ENCODE results near the gene UTS2R.
"Not testable (repeated sequence)": the region's sequence is repeated elsewhere in the genome, so short reads cannot be mapped to it uniquely, and the experiment has no call there.

UTS2R gene

GRCh38 chr17:82354804-82355308 is 16.7 kb upstream of the UTS2R start:
- no peak for DNase-seq (ENCODE audit: low read depth)

GRCh38 chr17:82355770-82356427 is 15.7 kb upstream of the UTS2R start:
- peak; percentile 54 for DNase-seq (ENCODE audit: low read depth)

GRCh38 chr17:82356845-82357355 is 14.7 kb upstream of the UTS2R start:
- DNase-seq (ENCODE audit: low read depth) = no peak

GRCh38 chr17:82357394-82357793 is 14.2 kb upstream of the UTS2R start:
- no peak for DNase-seq (ENCODE audit: low read depth)

- no peak for DNase-seq (ENCODE audit: low read depth)
These were observed 12.9 kb upstream of the UTS2R start, which contains the start of gene TEX19 for GRCh38 chr17:82358465-82359350. Gene TEX19 (plus strand): TSS chr17:82359247. CDS start chr17:82362151, 2,904 bp downstream.

GRCh38 chr17:82359451-82360074 is 12.0 kb upstream of the UTS2R start:
- DNase-seq (ENCODE audit: low read depth) = not testable (repeated sequence)

- no peak for DNase-seq (ENCODE audit: low read depth)
These were observed 9.5 kb upstream of the UTS2R start for GRCh38 chr17:82361885-82362633.

GRCh38 chr17:82365606-82366295 is 5.8 kb upstream of the UTS2R start:
- DNase-seq (ENCODE audit: low read depth) = no peak

GRCh38 chr17:82366749-82367148 is 4.8 kb upstream of the UTS2R start:
- DNase-seq (ENCODE audit: low read depth) = no peak

- no peak for DNase-seq (ENCODE audit: low read depth)
These were observed 3.6 kb upstream of the UTS2R start for GRCh38 chr17:82367724-82368524.

- DNase-seq (ENCODE audit: low read depth) = no peak
These were observed 2.4 kb upstream of the UTS2R start for GRCh38 chr17:82369211-82369610.

GRCh38 chr17:82370471-82371332 is 863 bp upstream of the UTS2R start:
- no peak for DNase-seq (ENCODE audit: low read depth)

GRCh38 chr17:82372249-82373071 is 895 bp downstream of the UTS2R start:
- no peak for DNase-seq (ENCODE audit: low read depth)

- not testable (repeated sequence) for DNase-seq (ENCODE audit: low read depth)
These were observed 1.5 kb downstream of the UTS2R start for GRCh38 chr17:82373072-82373452.

GRCh38 chr17:82373731-82374625 is 2.4 kb downstream of the UTS2R start:
- no peak for DNase-seq (ENCODE audit: low read depth)

- no peak for DNase-seq (ENCODE audit: low read depth)
These were observed 3.2 kb downstream of the UTS2R start for GRCh38 chr17:82374626-82375331.

All from iris pigment epithelial cell (primary cell).